NT2/D1 (cell line): ENCODE measurements around the gene MADD.

Experiments
- DNase-seq: peaks from one replicate; pipeline ENCODE4 v3.0.0-alpha.2; 2011; ENCODE audit warnings: low read depth, low spot score
- H3K27me3 ChIP-seq: 2 replicates; pipeline ENCODE4 v1.6.0; 2011; ENCODE audit warnings: mild to moderate bottlenecking; ENCODE audit not compliant: insufficient read length, insufficient read depth
- H3K36me3 ChIP-seq: 2 replicates; pipeline ENCODE4 v1.6.1; 2011; ENCODE audit warnings: mild to moderate bottlenecking, low read length, mixed read lengths; ENCODE audit not compliant: insufficient read depth, insufficient read length
- H3K4me1 ChIP-seq: 2 replicates; pipeline ENCODE4 v1.5.1; 2011; ENCODE audit not compliant: insufficient read depth, insufficient read length
- H3K4me3 ChIP-seq: 2 replicates; pipeline ENCODE4 v1.5.1; 2011; ENCODE audit warnings: low read depth; ENCODE audit not compliant: insufficient read length
- H3K9ac ChIP-seq: 2 replicates; pipeline ENCODE4 v1.6.0; 2011; ENCODE audit warnings: low read depth; ENCODE audit not compliant: insufficient read length
- H3K9me3 ChIP-seq: 2 replicates; pipeline ENCODE4 v1.5.1; 2011; ENCODE audit warnings: mild to moderate bottlenecking, low read length; ENCODE audit not compliant: insufficient read depth
- SUZ12 ChIP-seq: IDR thresholded peaks from 2 replicates; pipeline ENCODE4 v1.6.1; 2011; ENCODE audit not compliant: insufficient read length, insufficient read depth; ENCODE audit errors: extremely low read depth
- YY1 ChIP-seq: IDR thresholded peaks from 2 replicates; pipeline ENCODE4 v1.6.1; 2011; ENCODE audit not compliant: insufficient read length, insufficient read depth
- ZNF274 ChIP-seq: IDR thresholded peaks from 2 replicates; pipeline ENCODE4 v1.6.1; 2011; ENCODE audit warnings: mild to moderate bottlenecking, low read depth, low read length

MADD gene

DNA sequence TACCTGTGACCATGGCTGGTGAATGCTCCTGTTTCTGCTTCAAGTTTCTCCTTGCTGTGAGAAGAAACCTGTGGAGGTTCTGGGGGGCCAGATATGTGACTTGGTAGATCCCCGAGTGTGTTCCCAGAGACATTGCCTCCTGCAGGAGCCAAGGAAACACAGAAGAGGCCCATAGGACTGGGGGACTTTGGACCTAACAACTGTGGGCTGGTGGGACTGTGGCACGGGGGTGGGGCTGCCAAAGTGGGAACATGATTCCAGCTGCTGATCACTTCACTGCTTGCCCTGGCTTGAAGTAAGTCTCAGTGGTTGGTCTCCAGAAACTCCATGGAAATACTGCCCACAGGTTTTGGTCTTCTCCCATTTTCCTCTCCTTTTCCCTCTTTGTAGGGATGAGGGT is 16.3 kb upstream of the MADD start:
- Histone ChIP-seq H3K27me3 (no peaks in the 10 kb centered on the region), H3K4me1 (peaks cover 21% of the 10 kb centered on the region), H3K9ac (no peak overlapping the region), H3K4me3 (no peak overlapping the region), H3K9me3 (no peaks in the 10 kb centered on the region), H3K36me3 (peaks cover 29% of the 10 kb centered on the region)
- no peak for DNase-seq
- no peak for TF ChIP-seq YY1
- no peak for TF ChIP-seq SUZ12
- no peak for TF ChIP-seq ZNF274

- TF ChIP-seq SUZ12 (no peak), YY1 (no peak), ZNF274 (no peak)
- Histone ChIP-seq H3K9ac (peak overlapping the region; percentile 9), H3K9me3 (no peaks in the 10 kb centered on the region), H3K36me3 (peaks cover 29% of the 10 kb centered on the region), H3K4me3 (no peak overlapping the region), H3K4me1 (peaks cover 23% of the 10 kb centered on the region), H3K27me3 (no peaks in the 10 kb centered on the region)
- DNase-seq: no peak
Observed at GRCh38 chr11:47254386-47254785, 15.5 kb upstream of the MADD start.

GRCh38 chr11:47256374-47256773 is 13.6 kb upstream of the MADD start:
- H3K36me3 ChIP-seq: peaks cover 29% of the 10 kb centered on the region
- H3K4me3 ChIP-seq: no peak overlapping the region
- H3K9ac ChIP-seq: no peak overlapping the region
- H3K27me3 ChIP-seq: no peaks in the 10 kb centered on the region
- TF ChIP-seq YY1 (no peak), SUZ12 (no peak), ZNF274 (no peak)
- H3K4me1 ChIP-seq: peaks cover 24% of the 10 kb centered on the region
- DNase-seq: no peak
- H3K9me3 ChIP-seq: no peaks in the 10 kb centered on the region

- no peak for DNase-seq
- no peaks in the 10 kb centered on the region for H3K9me3 ChIP-seq
- H3K4me3 ChIP-seq: peak overlapping the region; percentile 29
- TF ChIP-seq ZNF274: no peak
- TF ChIP-seq YY1: no peak
- no peak for TF ChIP-seq SUZ12
- H3K4me1 ChIP-seq: peaks cover 24% of the 10 kb centered on the region
- no peaks in the 10 kb centered on the region for H3K27me3 ChIP-seq
- H3K9ac ChIP-seq: peak overlapping the region; percentile 78
- peaks cover 32% of the 10 kb centered on the region for H3K36me3 ChIP-seq
Observed at GRCh38 chr11:47257177-47257516, 12.8 kb upstream of the MADD start.

DNA sequence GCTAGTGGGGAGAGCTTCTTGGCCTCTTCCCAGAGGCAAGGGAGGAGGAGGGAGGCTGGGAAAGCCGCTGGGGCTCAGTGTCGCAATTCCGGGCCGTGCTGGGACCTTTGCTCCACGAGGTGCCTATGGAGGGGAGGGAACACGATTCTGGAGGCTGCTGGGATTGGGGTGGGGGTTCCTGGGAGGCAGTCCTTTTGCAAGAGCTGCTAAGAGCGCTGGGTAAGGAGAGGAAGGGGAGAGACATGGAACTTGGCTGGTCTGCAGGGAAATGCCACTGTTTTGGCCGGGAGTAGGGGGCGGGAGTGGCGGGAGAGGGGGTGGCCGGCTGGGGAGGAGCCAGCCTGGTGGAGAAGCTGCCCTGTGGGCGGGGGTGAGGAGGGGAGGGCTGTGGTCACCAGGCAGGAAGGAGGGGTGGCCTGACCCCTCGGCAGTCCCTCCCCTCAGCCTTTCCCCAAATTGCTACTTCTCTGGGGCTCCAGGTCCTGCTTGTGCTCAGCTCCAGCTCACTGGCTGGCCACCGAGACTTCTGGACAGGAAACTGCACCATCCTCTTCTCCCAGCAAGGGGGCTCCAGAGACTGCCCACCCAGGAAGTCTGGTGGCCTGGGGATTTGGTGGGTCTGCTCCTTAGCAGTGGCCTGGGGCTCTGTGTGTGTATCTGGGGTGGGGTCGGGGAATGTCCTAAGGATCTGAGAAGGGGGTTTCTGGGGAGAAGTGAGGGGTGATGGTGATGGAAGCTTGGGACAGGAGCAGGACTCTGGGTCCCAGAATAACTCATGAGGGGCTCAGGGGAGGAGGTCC is 12.2 kb upstream of the MADD start, which contains the start of gene NR1H3:
Gene NR1H3 (plus strand): TSS at position 480 of the 800 bp plus-strand sequence. CDS start 1,221 bp downstream, outside the sequence.
- Histone ChIP-seq H3K9me3 (no peaks in the 10 kb centered on the region), H3K27me3 (no peaks in the 10 kb centered on the region), H3K9ac (peak within 1 kb of the TSS; percentile 78), H3K36me3 (peaks cover 37% of the 10 kb centered on the region), H3K4me1 (peaks cover 24% of the 10 kb centered on the region), H3K4me3 (peak within 1 kb of the TSS; percentile 29)
- DNase-seq: no peak
- TF ChIP-seq SUZ12: no peak
- TF ChIP-seq YY1: no peak
- no peak for TF ChIP-seq ZNF274

DNA sequence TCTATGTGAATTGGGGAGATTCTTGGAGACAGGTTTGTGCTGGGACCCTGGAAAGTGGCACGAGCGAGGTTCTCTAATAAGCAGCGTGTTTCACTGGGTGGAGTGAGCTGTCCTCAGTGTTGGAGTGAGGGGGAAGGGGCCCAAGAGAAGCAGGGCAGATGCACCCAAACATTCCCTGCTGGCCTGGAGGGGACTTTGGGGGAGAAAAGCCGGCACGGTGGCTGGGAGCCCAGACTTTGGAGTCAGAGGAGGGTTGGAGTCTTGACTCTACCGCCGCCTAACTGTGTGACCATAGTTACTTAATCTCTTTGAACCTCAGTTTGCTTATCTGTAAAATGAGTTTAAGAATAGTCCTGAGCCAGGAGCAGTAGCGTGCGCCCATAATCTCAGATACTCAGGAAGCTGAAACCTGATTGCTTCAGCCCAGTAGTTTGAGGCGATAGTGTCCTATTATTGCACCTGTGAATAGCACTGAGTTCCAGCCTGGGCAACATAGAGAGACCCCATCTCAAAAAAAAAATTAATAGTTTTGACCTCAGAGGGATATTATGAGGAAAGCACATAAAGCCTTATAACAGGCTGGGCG is 11.5 kb upstream of the MADD start:
- DNase-seq: no peak
- H3K9me3 ChIP-seq: no peaks in the 10 kb centered on the region
- H3K27me3 ChIP-seq: no peaks in the 10 kb centered on the region
- peaks cover 24% of the 10 kb centered on the region for H3K4me1 ChIP-seq
- peak overlapping the region; percentile 68 for H3K9ac ChIP-seq
- TF ChIP-seq SUZ12 (no peak), YY1 (no peak), ZNF274 (no peak)
- H3K36me3 ChIP-seq: peaks cover 36% of the 10 kb centered on the region
- peak overlapping the region; percentile 23 for H3K4me3 ChIP-seq

DNA sequence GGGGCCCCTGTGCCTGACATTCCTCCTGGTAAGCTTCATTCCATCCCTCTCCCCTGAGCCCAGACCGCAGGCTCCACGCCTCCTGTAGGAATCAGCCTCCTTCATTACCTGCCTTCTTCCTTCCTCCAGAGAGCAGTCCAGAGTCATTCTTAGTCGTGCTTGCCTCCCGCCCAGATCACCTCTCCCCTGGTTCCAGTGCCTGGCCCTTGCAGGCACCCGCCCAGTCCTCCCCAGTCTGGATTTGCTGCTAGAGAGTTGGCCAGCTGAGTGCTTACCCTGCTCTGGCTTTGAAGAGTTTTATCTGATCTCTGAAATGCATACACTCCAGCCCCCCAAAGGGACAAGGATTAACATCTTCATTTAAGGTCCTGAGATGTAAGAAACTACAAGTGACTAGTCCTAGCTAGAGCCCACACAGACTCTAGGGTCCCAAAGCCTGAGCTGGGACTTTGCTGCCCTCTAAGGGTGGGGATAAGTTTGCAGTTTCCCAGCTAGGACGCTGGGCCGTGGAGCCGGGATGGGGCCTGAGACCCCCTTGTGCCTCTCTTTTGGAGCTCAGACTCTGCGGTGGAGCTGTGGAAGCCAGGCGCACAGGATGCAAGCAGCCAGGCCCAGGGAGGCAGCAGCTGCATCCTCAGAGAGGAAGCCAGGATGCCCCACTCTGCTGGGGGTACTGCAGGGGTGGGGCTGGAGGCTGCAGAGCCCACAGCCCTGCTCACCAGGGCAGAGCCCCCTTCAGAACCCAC is 10.5 kb upstream of the MADD start:
- H3K27me3 ChIP-seq: no peaks in the 10 kb centered on the region
- DNase-seq: no peak

More for the DNA sequence above, 10.5 kb upstream of the MADD start:
- no peak overlapping the region for H3K4me3 ChIP-seq
- peaks cover 17% of the 10 kb centered on the region for H3K4me1 ChIP-seq
- H3K9me3 ChIP-seq: no peaks in the 10 kb centered on the region
- peak overlapping the region; percentile 78 for H3K9ac ChIP-seq
- peaks cover 30% of the 10 kb centered on the region for H3K36me3 ChIP-seq
- TF ChIP-seq ZNF274: no peak
